GM19395 (cell line): ENCODE results near the gene EMC9.
"Not testable (repeated sequence)": the region's sequence is repeated elsewhere in the genome, so short reads cannot be mapped to it uniquely, and the experiment has no call there.

Experiments used
- ATAC-seq: cut with Tn5 transposase; IDR thresholded peaks from one replicate; pipeline ENCODE4 v1.9.1; 2021; ENCODE audit warnings: mild to moderate bottlenecking, moderate library complexity; ENCODE audit not compliant: unreplicated experiment

Gene EMC9

GRCh38 chr14:24110523-24110922 lies 30.9 kb downstream of the EMC9 start:
- no peak for ATAC-seq

GRCh38 chr14:24110060-24110459 lies 31.3 kb downstream of the EMC9 start:
- no peak for ATAC-seq

GRCh38 chr14:24108336-24108874 lies 33.0 kb downstream of the EMC9 start:
- no peak for ATAC-seq

- ATAC-seq, result no peak
These were observed 34.6 kb downstream of the EMC9 start for GRCh38 chr14:24106672-24107271.

GRCh38 chr14:24105609-24106239 lies 35.7 kb downstream of the EMC9 start:
- not testable (repeated sequence) for ATAC-seq

- no peak for ATAC-seq
These were observed 37.9 kb downstream of the EMC9 start for GRCh38 chr14:24103451-24103850.

GRCh38 chr14:24102357-24103048 lies 38.9 kb downstream of the EMC9 start:
- ATAC-seq, result no peak

- no peak for ATAC-seq
These were observed 40.4 kb downstream of the EMC9 start for GRCh38 chr14:24100982-24101494.

- no peak for ATAC-seq
These were observed 41.0 kb downstream of the EMC9 start for GRCh38 chr14:24100197-24100981.

- no peak for ATAC-seq
These were observed 42.2 kb downstream of the EMC9 start for GRCh38 chr14:24098927-24099813.

- no peak for ATAC-seq
These were observed 43.0 kb downstream of the EMC9 start for GRCh38 chr14:24098229-24098926.

- ATAC-seq, result no peak
These were observed 44.7 kb downstream of the EMC9 start for GRCh38 chr14:24096545-24097181.

GRCh38 chr14:24095271-24096068 lies 45.9 kb downstream of the EMC9 start:
- peak; percentile 71 for ATAC-seq

- ATAC-seq, result peak; percentile 0
These were observed 46.5 kb downstream of the EMC9 start for GRCh38 chr14:24094841-24095270.

- ATAC-seq, result peak; percentile 52
These were observed 47.2 kb downstream of the EMC9 start, which contains the start of gene PCK2 for GRCh38 chr14:24093901-24094840. Gene PCK2 (plus strand): TSS chr14:24094311. CDS start chr14:24094406, 95 bp downstream.

GRCh38 chr14:24093207-24093900 lies 48.0 kb downstream of the EMC9 start:
- no peak for ATAC-seq
